HG03520 (cell line): ENCODE results near the gene LENEP.

Experiments used
- ATAC-seq: cut with Tn5 transposase; IDR thresholded peaks from one replicate; pipeline ENCODE4 v1.9.1; 2021; ENCODE audit warnings: mild to moderate bottlenecking, moderate library complexity; ENCODE audit not compliant: unreplicated experiment

Gene LENEP

GRCh38 chr1:155026154-155026553 is 32.8 kb downstream of the LENEP start:
- ATAC-seq, result no peak

GRCh38 chr1:155026588-155026987 is 33.2 kb downstream of the LENEP start:
- ATAC-seq, result no peak

- ATAC-seq, result no peak
These were observed 36.3 kb downstream of the LENEP start for GRCh38 chr1:155029513-155030242.

GRCh38 chr1:155030243-155030795 is 36.9 kb downstream of the LENEP start:
- no peak for ATAC-seq

GRCh38 chr1:155030899-155031298 is 37.5 kb downstream of the LENEP start:
- no peak for ATAC-seq

- ATAC-seq, result no peak
These were observed 39.5 kb downstream of the LENEP start for GRCh38 chr1:155032886-155033285.

GRCh38 chr1:155033524-155033923 is 40.1 kb downstream of the LENEP start, which contains the start of the genes DCST1 and DCST2:
TSS of gene DCST1 (plus strand) at chr1:155033824. CDS start at chr1:155034037, 213 bp downstream.
TSS of gene DCST2 (minus strand) at chr1:155033781. CDS start at chr1:155033701, 80 bp downstream.
- ATAC-seq, result no peak

- no peak for ATAC-seq
These were observed 41.2 kb downstream of the LENEP start for GRCh38 chr1:155034318-155035208.

GRCh38 chr1:155035936-155036335 is 42.5 kb downstream of the LENEP start:
- ATAC-seq, result no peak

- ATAC-seq, result no peak
These were observed 43.7 kb downstream of the LENEP start for GRCh38 chr1:155037043-155037442.

- ATAC-seq, result no peak
These were observed 44.6 kb downstream of the LENEP start for GRCh38 chr1:155037851-155038441.

GRCh38 chr1:155038602-155039307 is 45.4 kb downstream of the LENEP start:
- no peak for ATAC-seq

GRCh38 chr1:155039308-155039669 is 45.9 kb downstream of the LENEP start:
- ATAC-seq, result no peak

- ATAC-seq, result no peak
These were observed 47.1 kb downstream of the LENEP start for GRCh38 chr1:155040358-155041093.

- ATAC-seq, result no peak
These were observed 49.4 kb downstream of the LENEP start for GRCh38 chr1:155042789-155043188.

GRCh38 chr1:155043301-155043702 is 49.9 kb downstream of the LENEP start:
- no peak for ATAC-seq

- ATAC-seq, result no peak
These were observed 50.4 kb downstream of the LENEP start for GRCh38 chr1:155043793-155044192.
